Measurements from ENCODE around the gene TANGO6.

The TANGO6 gene

DNA sequence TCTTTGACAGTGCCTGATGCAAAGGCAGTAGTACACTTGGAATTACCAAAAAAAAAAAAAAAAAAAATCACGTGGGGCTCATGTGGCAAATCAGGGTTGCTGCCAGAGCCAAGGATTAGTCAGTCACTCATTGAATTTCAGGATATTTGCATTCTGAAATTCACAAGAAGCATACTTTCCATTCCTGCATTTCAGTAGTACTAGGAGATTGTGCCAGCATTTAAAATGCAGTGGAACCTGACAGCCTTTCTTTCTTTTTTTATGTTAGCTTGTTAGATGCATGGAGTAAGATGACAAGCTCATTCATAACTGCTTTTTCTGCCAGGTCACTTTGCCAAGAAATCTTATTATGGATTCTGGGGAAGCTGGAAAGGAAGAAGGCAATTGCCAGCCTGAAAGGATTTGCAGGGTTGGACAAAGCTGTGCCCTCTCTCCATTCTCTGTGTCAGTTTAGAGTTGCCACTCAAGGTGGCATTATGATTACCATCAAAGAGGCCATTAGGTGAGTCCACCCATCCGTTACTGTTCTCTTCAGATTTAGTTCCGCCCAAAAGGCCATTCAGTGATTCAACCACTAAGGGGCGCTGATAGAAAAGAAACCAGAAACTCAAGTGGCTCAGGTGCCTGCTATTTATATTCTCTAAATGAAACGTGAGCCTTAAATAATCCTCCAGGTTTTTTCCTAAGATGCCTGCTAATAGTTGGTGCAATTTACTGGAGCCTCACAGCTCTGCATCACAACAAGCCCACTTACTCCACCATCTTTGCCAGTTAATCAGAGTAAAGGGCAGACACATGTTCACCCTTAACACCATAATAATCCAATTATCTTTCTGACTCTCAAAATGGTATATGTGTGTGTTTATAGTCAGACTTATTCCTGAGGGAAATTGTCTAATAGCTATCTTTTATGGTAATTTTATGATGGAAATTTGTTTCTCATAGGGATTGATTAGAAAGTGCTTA, 59.0 kb downstream of the TANGO6 start:
- no peak overlapping the region for H3K4me3 ChIP-seq (ENCODE audit: low read depth, low read length)
- DNase-seq (ENCODE audit: low read depth, low spot score) = peak; percentile 69
- in situ Hi-C loops (cut with HindIII; ENCODE audit: low sequenced_read_pairs) = no loop called here
- TF ChIP-seq, protein P1, sequence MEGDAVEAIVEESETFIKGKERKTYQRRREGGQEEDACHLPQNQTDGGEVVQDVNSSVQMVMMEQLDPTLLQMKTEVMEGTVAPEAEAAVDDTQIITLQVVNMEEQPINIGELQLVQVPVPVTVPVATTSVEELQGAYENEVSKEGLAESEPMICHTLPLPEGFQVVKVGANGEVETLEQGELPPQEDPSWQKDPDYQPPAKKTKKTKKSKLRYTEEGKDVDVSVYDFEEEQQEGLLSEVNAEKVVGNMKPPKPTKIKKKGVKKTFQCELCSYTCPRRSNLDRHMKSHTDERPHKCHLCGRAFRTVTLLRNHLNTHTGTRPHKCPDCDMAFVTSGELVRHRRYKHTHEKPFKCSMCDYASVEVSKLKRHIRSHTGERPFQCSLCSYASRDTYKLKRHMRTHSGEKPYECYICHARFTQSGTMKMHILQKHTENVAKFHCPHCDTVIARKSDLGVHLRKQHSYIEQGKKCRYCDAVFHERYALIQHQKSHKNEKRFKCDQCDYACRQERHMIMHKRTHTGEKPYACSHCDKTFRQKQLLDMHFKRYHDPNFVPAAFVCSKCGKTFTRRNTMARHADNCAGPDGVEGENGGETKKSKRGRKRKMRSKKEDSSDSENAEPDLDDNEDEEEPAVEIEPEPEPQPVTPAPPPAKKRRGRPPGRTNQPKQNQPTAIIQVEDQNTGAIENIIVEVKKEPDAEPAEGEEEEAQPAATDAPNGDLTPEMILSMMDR (IDR thresholded peaks at IDR 0.05; ENCODE audit: low read depth, low read length) = peak; percentile 81

DNA sequence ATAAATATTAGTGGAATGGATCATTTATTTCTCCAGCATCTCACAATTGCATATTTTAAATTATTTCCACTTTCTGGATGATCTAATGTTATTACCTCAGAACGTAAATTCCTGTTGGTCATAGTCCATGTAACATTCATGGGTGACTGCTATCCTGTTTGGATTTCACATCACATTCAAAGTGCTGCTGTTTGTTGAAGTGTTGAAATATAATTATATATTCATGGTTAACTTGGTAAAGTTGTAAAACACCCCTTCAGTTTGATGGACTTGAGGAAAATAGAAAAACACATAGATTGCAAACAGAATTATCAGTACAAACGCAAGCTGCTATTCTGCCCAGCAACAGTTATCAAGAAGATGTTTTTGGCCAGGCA, 59.6 kb downstream of the TANGO6 start:
- in situ Hi-C loops (cut with HindIII; ENCODE audit: low sequenced_read_pairs) = no loop called here
- H3K4me3 ChIP-seq (ENCODE audit: low read depth, low read length) = no peak overlapping the region
- DNase-seq (ENCODE audit: low read depth, low spot score) = no peak
- TF ChIP-seq, protein P1 (IDR thresholded peaks at IDR 0.05; ENCODE audit: low read depth, low read length) = no peak

DNA sequence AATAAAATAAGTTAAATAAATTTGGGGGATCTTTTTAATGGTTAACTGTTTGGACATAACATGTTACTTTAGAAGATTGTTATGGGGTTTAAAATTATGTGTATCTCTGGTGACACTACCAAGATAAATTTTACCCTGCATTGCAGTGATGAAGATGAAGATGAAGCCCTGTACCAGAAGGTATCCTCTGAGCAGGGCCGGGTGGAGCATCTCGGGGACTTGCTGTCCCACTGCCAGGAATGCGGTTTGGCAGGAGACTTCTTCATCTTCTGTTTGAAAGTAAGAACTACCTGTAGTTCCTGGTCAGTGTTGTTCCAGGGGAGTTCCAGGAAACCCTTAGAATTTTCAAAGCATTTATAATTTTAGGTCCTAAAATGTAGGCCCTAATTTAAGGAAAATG, 64.0 kb downstream of the TANGO6 start:
- TF ChIP-seq, protein P1 (IDR thresholded peaks at IDR 0.05; ENCODE audit: low read depth, low read length) = no peak
- H3K4me3 ChIP-seq (ENCODE audit: low read depth, low read length) = no peak overlapping the region
- in situ Hi-C loops (cut with HindIII; ENCODE audit: low sequenced_read_pairs) = no loop called here
- DNase-seq (ENCODE audit: low read depth, low spot score) = no peak

DNA sequence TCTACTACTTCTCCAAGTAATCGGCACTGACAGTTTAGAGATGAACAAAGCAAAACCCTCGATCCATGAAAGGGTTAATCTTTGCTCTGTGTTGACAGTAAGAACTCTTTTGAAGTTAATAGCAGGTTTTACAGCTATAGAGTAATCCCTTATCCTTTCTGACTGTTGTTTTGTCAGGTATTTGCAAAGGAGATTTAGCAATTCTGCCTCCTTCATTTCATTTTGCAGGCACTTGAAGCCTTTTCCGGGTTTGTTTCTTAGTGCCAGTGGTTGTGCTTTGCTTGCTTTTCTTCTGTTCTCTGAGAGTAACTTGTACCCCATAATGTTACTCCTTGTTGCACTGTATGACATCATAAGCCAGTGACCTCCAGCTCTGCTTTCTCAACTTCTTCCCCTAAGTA, 64.5 kb downstream of the TANGO6 start:
- no peak overlapping the region for H3K4me3 ChIP-seq (ENCODE audit: low read depth, low read length)
- DNase-seq (ENCODE audit: low read depth, low spot score) = no peak
- in situ Hi-C loops (cut with HindIII; ENCODE audit: low sequenced_read_pairs) = no loop called here
- TF ChIP-seq, protein P1 (IDR thresholded peaks at IDR 0.05; ENCODE audit: low read depth, low read length) = no peak

DNA sequence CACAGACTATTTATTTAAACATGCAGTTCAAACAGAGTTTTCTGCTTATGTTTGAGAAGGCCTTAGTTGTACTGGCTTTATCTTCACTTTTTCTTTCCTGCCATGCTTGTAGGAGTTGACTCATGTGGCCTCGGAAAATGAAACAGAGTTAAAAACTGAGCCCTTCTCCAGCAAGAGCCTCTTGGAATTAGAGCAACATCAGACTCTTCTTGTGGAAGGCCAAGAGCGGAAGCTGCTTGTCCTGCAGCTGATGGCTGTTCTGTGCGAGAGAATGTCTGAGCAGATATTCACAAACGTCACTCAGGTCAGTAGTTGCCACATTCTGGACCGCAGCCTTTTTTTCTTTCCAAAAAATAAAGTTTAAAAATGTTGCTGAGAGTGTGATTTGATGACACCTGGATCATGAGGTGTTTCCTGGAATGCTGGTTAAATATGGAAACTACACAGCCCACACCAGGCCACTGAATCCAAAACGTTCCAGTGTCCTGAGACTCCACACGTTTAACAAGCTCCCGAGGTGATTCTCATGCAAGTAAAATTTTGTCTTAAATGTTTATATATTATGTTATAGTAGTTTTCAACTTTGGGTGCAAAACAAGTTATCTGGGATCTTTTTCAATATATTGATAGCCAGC, 65.9 kb downstream of the TANGO6 start:
- in situ Hi-C loops (cut with HindIII; ENCODE audit: low sequenced_read_pairs) = no loop called here
- TF ChIP-seq, protein P1 (IDR thresholded peaks at IDR 0.05; ENCODE audit: low read depth, low read length) = no peak
- no peak for DNase-seq (ENCODE audit: low read depth, low spot score)

DNA sequence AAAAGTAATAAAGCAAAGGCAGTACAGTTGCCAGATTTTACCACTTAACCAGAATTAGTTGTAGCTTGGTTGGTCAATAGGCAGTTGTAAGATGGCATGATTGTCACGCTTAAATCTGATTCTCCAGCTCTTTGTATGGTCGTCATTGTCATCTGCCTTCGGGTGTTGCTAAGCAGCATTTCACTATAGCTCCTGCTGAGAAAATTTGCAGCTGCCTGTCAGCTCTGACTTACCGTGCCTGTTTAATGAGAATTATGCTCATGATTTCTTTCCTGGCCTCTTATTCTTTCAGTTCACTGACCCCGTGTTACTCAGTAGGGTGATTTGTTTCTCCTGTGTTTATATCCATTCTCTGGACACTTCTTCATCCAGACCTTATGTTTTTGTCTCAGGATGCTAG, 66.7 kb downstream of the TANGO6 start:
- in situ Hi-C loops (cut with HindIII; ENCODE audit: low sequenced_read_pairs) = no loop called here
- TF ChIP-seq, protein P1 (IDR thresholded peaks at IDR 0.05; ENCODE audit: low read depth, low read length) = no peak
- no peak for DNase-seq (ENCODE audit: low read depth, low spot score)
- no peak overlapping the region for H3K4me3 ChIP-seq (ENCODE audit: low read depth, low read length)

More for the DNA sequence above, 65.9 kb downstream of the TANGO6 start:
- no peak overlapping the region for H3K4me3 ChIP-seq (ENCODE audit: low read depth, low read length)

All from astrocyte of the spinal cord (primary cell).